HG03108 (cell line): Measurements from ENCODE around the gene GLCCI1.

Experiments
- ATAC-seq: cut with Tn5 transposase; IDR thresholded peaks from one replicate; pipeline ENCODE4 v1.9.1; 2021; ENCODE audit warnings: moderate library complexity; ENCODE audit not compliant: unreplicated experiment

GLCCI1 gene

DNA sequence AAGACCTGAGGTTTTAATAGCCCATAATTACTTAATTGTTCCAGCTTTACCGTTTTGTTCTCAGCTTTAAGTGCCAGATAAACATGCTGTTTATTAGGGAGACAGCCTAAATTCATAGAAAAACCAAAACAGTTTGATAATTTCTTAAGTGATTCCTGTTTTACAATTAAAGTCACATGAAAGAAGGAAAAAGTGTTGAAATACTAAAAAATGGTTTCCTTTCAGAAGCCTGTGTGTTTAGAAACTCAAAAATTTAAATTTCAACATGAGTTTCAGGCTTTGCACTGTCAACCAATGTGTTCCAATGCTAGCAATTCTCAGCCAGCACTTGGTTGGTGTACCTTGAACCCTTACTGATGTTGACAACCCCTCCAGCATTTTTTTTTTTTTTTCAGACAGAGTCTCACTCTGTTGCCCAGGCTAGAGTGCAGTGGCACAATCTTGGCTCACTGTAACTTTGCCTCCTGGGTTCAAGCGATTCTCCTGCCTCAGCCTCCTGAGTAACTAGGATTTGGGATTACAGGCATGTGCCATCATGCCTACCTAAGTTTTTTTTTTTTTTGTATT lies 158.1 kb downstream of the GLCCI1 start:
- ATAC-seq, result no peak

DNA sequence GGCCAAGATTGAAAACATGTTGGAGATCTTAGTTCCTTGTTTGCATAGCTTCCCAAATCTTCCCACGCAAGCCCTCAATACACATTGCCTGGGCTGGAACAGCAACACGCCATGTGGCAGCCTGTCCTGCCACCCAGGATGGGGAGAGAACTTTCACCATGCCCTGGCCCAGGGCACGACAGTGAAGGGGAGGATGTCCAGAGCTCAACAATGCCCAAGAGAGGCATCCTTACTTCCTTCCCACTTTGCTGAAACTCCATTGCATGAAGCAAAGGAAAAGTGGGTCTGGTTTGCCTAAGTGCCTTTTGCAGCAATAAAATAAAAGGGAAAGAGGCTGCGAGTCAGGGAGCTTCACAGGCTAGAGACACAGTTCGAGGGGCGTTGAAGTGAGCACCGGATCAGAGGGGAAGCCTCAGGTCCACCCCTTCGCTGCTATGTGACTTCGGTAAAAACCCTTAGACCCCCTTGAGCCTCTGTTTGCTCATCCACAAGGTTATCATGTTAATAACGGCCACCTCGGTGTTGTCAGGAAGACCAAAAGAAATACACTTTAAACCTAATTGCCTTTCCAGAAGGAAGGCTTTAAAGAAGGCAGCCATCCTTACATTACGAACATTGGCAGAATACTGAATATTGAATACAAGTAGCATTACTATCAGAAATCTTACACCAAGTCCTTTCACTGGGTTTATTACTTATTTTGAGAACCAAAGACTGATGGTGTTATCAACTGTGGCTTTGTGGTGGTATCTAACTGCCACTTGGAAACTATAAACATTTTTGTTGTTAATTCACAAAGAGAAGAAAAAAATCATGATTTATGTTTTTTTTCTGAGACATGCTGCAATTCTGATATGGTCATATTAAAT lies 160.1 kb downstream of the GLCCI1 start:
- no peak for ATAC-seq

DNA sequence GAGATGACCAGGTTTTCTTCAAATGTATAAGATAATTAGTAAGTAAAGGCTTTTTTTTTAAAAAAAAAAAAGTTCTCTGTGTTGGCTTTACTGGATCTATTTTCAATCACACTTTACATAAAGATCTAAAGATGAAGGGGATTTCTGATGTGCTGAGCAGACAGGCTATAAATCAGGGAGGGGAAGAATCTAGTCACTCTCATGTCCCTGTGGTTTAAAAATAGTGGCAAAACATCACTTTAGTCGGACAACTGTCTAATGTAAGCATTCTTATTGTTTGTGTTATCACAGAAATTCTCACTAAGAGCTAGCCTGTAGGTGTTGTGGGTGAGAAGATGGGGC lies 160.7 kb downstream of the GLCCI1 start:
- no peak for ATAC-seq

DNA sequence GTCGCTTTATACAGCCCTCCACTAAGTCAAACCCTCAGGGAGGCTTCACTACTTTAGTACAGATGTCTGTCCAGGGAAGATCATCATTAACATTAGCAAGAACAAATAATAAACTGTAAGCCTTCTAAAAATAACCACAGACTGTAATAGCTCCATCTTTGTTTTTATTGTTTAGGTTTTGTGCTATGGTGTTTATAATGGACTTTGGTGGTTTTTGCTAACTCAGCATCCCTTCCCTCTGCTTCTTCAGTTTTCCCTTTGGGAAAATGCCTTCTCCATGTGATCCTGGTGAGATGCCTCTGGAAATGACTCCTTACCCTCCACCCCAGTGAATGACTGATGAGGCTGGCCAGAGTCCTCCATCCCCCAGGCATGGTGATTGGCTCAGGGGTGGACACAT lies 162.1 kb downstream of the GLCCI1 start:
- no peak for ATAC-seq

DNA sequence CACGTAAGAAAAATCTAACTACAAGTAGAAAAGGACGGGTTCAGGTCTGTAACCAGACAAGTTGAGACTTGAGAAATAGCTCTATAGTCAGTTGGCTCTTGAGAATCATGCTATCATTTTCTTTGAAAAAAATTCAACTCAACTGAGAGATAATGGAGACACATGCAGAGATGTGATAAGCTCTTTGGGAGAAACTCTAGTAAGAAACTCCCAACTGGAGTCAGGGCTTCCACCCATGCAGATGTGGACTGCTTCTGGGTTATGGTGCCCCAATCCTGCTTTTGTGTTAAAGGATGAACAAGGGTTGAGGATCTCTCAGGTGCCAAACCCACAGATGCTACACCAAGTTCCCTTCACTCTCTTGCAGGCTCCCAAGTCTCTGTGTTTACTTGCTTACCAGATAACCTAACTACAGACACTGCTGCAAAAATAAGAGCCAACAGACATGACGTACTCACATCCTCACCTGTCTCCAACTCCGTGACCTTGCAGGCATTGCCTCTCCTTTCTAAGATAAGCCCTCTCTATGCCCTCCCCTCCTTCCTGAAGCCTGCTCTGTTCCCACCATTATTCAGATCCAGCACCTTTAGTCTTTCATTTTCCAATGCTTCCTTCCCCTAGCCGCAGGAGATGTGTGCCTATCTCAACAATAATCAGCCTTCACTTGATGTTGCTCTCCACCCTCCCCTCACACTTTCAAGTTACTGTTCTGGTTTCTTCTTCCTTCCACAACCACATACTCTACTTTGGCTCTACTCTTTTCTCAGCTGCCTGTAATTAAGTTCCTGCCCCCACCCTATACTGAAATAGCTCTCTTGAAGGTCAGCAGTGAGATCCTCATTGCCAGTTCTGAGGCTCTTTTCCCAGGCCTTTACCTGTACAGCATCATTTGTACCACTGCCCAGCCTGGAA lies 163.4 kb downstream of the GLCCI1 start:
- peak; percentile 45 for ATAC-seq

DNA sequence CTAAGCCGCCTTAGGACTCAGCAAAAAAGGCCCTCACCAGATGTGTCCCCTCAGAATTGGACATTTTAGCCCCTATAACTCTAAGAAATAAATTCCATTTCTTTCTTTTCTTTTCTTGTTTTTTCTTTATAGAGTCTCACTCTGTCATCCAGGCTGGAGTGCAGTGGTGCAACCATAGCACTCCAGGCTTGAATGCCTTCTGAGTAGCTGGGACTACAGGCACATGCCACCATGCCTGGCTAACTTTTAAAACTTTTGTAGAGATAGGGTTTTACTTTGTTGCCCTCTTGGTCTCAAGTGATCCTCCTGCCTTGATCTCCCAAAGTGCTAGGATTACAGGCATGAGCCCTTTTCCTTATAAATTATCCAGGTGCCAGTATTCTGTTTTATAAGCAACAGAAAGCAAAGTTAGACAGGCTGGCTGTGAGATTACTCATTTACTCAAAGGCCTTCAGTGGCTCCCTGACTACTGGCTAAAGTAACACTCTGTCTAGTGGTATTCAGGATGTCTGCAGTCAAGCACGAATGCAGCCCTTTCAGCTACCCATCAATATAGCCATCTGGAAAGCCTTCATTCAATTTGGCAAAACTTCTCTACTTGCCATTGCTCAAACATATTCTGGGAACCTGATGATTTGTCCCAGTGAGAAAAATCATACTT lies 164.7 kb downstream of the GLCCI1 start:
- peak; percentile 23 for ATAC-seq

DNA sequence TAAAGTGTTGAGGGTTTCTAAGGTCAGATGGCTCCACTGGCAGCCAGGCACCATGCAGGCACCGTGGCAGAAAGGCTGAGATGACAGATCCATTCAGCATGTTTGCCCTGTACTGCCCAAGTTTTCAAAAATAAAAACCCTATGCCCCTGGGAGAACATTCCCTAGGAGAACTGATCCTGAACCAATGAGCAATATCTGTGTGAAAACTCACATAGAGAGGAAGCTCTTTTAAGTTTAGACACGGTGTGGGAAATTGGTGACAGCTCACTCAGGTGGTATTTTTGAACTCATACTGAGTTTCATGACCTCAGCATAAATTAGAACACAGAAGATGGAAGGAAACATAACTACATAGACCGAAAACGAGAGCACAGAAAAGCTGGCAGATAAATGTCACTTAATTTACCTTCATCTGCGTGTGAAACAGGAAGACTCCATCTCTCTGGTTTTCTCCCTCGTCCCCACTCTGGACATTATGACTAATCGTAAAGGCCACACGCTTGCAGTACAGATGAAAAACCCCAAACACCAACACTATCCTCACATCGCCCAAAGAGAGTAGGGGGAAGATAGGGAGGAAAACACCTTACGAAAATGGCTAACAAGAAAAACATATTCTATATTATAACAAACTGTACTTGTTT lies 165.6 kb downstream of the GLCCI1 start:
- ATAC-seq, result peak; percentile 56

DNA sequence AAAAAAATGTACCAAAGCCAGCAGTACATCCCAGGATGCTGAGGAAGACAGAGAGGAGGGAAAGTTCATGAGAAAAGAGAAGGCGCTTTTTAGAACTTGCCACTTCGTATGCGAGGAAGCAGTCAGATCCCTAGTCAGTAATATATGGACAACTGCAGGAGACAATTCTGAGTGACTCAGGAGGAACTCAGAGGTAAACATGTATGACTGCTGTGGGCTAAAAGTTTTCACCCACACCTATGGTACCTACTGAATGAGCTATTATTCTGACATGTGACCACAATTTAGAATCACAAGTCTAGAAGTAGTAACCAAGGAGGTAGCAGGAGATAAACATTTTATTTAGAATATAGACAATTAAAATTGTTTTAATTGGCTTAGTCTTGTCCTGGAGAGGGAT lies 166.8 kb downstream of the GLCCI1 start:
- ATAC-seq, result no peak

DNA sequence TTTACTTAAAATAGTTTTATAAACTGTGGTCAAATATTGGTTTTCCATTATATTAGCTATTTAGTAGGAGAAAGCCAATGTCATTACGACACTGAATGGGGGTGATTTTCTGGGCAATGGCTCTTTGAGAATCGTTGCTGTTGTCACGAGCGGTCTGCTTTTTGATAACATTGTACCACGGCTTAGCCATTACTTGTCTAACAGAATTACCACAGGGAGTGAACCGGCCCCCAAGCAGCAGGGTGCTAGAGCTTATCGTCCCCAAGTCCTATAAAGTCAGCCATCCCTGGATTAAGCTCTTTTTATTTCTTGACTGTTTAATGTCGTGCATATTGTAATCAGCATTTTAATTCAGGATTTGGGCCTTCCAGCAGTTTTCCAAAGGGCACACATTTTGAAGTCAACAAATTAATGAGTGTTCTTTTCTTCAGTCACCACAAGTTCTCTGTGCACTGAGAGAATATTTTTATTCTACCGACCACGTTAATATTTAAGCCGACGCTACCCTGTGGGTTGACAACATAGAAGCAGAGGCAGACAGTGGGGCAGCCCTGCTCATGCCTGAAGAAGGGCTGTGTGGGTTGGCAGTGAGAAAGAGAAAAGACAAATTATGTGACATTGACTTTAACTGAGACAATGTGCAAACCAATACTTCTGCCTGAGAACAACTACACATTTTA lies 167.6 kb downstream of the GLCCI1 start:
- no peak for ATAC-seq
